Brain microvascular endothelial cell (primary cell): ENCODE results near the gene SOSTDC1.

Source experiments
- DNase-seq: peaks from one replicate; pipeline ENCODE4 v3.0.0-alpha.2; 2020
- H3K27ac ChIP-seq: fragments of 250-450 bp; sonication (Bioruptor Pico); 2 replicates; pipeline ENCODE4 v1.5.1; 2020; ENCODE audit warnings: mild to moderate bottlenecking, moderate library complexity
- H3K27me3 ChIP-seq: fragments of 250-450 bp; sonication (Bioruptor Pico); replicated peaks from 2 replicates; pipeline ENCODE4 v1.5.1; 2020; ENCODE audit warnings: mild to moderate bottlenecking
- H3K36me3 ChIP-seq: fragments of 250-450 bp; sonication (Bioruptor Pico); replicated peaks from 2 replicates; pipeline ENCODE4 v1.5.1; 2020; ENCODE audit warnings: mild to moderate bottlenecking
- H3K4me3 ChIP-seq: 2 replicates; pipeline ENCODE4 v1.5.1; 2011; ENCODE audit warnings: low read depth, mild to moderate bottlenecking, control low read depth, low read length, moderate library complexity
- CTCF ChIP-seq: IDR thresholded peaks from 2 replicates; pipeline ENCODE4 v1.5.1; 2011; ENCODE audit warnings: low read depth, mild to moderate bottlenecking, moderate library complexity, low read length, control low read depth, inconsistent platforms; ENCODE audit errors: missing control alignments
- in situ Hi-C: cut with HindIII; loops from 2 replicates; pipeline ENCODE4 v1.10.0; 2017; ENCODE audit warnings: low sequenced_read_pairs, low pct_ligation_motif_present

Gene SOSTDC1

GRCh38 chr7:16438988-16439387 is 26.6 kb downstream of the SOSTDC1 start:
- TF ChIP-seq CTCF: no peak
- Histone ChIP-seq H3K27me3 (no peaks in the 10 kb centered on the region), H3K36me3 (no peaks in the 10 kb centered on the region), H3K4me3 (no peak overlapping the region), H3K27ac (no peak overlapping the region)
- in situ Hi-C loops: no loop called here
- DNase-seq: no peak

GRCh38 chr7:16436306-16436705 is 29.2 kb downstream of the SOSTDC1 start:
- DNase-seq: no peak
- H3K27ac ChIP-seq: no peak overlapping the region
- no peaks in the 10 kb centered on the region for H3K27me3 ChIP-seq
- no peaks in the 10 kb centered on the region for H3K36me3 ChIP-seq
- no peak overlapping the region for H3K4me3 ChIP-seq
- no peak for TF ChIP-seq CTCF
- in situ Hi-C loops: no loop called here

GRCh38 chr7:16433568-16434122 is 31.9 kb downstream of the SOSTDC1 start:
- no peak overlapping the region for H3K27ac ChIP-seq
- H3K27me3 ChIP-seq: no peaks in the 10 kb centered on the region
- H3K36me3 ChIP-seq: no peaks in the 10 kb centered on the region
- in situ Hi-C loops: no loop called here
- DNase-seq: no peak
- no peak overlapping the region for H3K4me3 ChIP-seq
- no peak for TF ChIP-seq CTCF

- no peak for DNase-seq
- TF ChIP-seq CTCF: no peak
- no peaks in the 10 kb centered on the region for H3K27me3 ChIP-seq
- in situ Hi-C loops: no loop called here
- H3K4me3 ChIP-seq: no peak overlapping the region
- no peaks in the 10 kb centered on the region for H3K36me3 ChIP-seq
- H3K27ac ChIP-seq: no peak overlapping the region
Measured at GRCh38 chr7:16432425-16432731, 33.2 kb downstream of the SOSTDC1 start.

GRCh38 chr7:16431646-16432424 is 33.7 kb downstream of the SOSTDC1 start:
- in situ Hi-C loops: no loop called here
- no peaks in the 10 kb centered on the region for H3K36me3 ChIP-seq
- DNase-seq: no peak
- H3K27me3 ChIP-seq: no peaks in the 10 kb centered on the region
- H3K4me3 ChIP-seq: no peak overlapping the region
- TF ChIP-seq CTCF: peak; percentile 38
- H3K27ac ChIP-seq: no peak overlapping the region

- Histone ChIP-seq H3K36me3 (no peaks in the 10 kb centered on the region), H3K4me3 (no peak overlapping the region), H3K27me3 (no peaks in the 10 kb centered on the region), H3K27ac (no peak overlapping the region)
- no peak for DNase-seq
- no peak for TF ChIP-seq CTCF
- in situ Hi-C loops: no loop called here
Measured at GRCh38 chr7:16430133-16430532, 35.4 kb downstream of the SOSTDC1 start.
